KMS-11 (cell line): Measurements from ENCODE around the gene CD28.

Experiments used
- H2AFZ ChIP-seq: fragments of 200-600 bp; sonication (generic); 2 replicates; pipeline ENCODE4 v1.6.1; 2016; ENCODE audit warnings: antibody characterized with exemption, mixed run types, low read depth
- H3K27ac ChIP-seq: fragments of 200-600 bp; sonication (generic); 2 replicates; pipeline ENCODE4 v1.6.1; 2016; ENCODE audit warnings: mild to moderate bottlenecking, mixed run types
- H3K27me3 ChIP-seq: fragments of 200-600 bp; sonication (generic); 2 replicates; pipeline ENCODE4 v1.6.1; 2017; ENCODE audit warnings: mild to moderate bottlenecking, low read depth, mixed run types, moderate library complexity; ENCODE audit not compliant: insufficient read depth
- H3K36me3 ChIP-seq: fragments of 200-600 bp; sonication (generic); 2 replicates; pipeline ENCODE4 v1.6.1; 2017; ENCODE audit warnings: mild to moderate bottlenecking, mixed run types; ENCODE audit not compliant: insufficient read depth
- H3K4me1 ChIP-seq: fragments of 200-600 bp; sonication (generic); 2 replicates; pipeline ENCODE4 v1.6.1; 2016; ENCODE audit warnings: mild to moderate bottlenecking, low read depth, mixed run types; ENCODE audit not compliant: poor library complexity, severe bottlenecking
- H3K4me2 ChIP-seq: fragments of 200-600 bp; sonication (generic); 2 replicates; pipeline ENCODE4 v1.7.0; 2016; ENCODE audit warnings: mild to moderate bottlenecking, mixed run types
- H3K4me3 ChIP-seq: fragments of 200-600 bp; sonication (generic); IDR thresholded peaks from 2 replicates; pipeline ENCODE4 v1.6.1; 2017; ENCODE audit warnings: low read depth, low read length, mixed read lengths; ENCODE audit not compliant: insufficient read depth
- H3K79me2 ChIP-seq: fragments of 200-600 bp; sonication (generic); 2 replicates; pipeline ENCODE4 v1.6.1; 2016; ENCODE audit warnings: low read depth, mixed run types; ENCODE audit not compliant: insufficient read depth
- H3K9ac ChIP-seq: fragments of 200-600 bp; sonication (generic); 2 replicates; pipeline ENCODE4 v1.6.1; 2016; ENCODE audit warnings: mild to moderate bottlenecking, mixed run types
- H4K20me1 ChIP-seq: fragments of 200-600 bp; sonication (generic); 2 replicates; pipeline ENCODE4 v1.6.1; 2016; ENCODE audit warnings: mild to moderate bottlenecking, mixed run types; ENCODE audit not compliant: insufficient read depth
- CTCF ChIP-seq: fragments of 200-600 bp; sonication (generic); conservative IDR thresholded peaks from 2 replicates; pipeline ENCODE4 v1.6.1; 2017; ENCODE audit warnings: low read depth, mild to moderate bottlenecking, antibody characterized with exemption, low read length, moderate library complexity, mixed read lengths

CD28 gene

GRCh38 chr2:203706403-203706802 lies at the start of gene CD28:
CD28 (plus strand) TSS chr2:203706639; CDS start chr2:203706697, 58 bp downstream.
- H3K4me1 ChIP-seq = peaks cover 81% of the 10 kb centered on the region
- H2AFZ ChIP-seq = peak within 1 kb of the TSS; percentile 21
- H3K4me3 ChIP-seq = peak within 1 kb of the TSS; percentile 64
- H3K4me2 ChIP-seq = peak within 1 kb of the TSS; percentile 83
- TF ChIP-seq CTCF = no peak
- no peaks in the 10 kb centered on the region for H3K27me3 ChIP-seq
- H3K79me2 ChIP-seq = peaks cover 49% of the 10 kb centered on the region
- H3K36me3 ChIP-seq = no peaks in the 10 kb centered on the region
- H3K27ac ChIP-seq = peak within 1 kb of the TSS; percentile 74
- peak within 1 kb of the TSS; percentile 83 for H3K9ac ChIP-seq
- no peaks in the 10 kb centered on the region for H4K20me1 ChIP-seq

DNA sequence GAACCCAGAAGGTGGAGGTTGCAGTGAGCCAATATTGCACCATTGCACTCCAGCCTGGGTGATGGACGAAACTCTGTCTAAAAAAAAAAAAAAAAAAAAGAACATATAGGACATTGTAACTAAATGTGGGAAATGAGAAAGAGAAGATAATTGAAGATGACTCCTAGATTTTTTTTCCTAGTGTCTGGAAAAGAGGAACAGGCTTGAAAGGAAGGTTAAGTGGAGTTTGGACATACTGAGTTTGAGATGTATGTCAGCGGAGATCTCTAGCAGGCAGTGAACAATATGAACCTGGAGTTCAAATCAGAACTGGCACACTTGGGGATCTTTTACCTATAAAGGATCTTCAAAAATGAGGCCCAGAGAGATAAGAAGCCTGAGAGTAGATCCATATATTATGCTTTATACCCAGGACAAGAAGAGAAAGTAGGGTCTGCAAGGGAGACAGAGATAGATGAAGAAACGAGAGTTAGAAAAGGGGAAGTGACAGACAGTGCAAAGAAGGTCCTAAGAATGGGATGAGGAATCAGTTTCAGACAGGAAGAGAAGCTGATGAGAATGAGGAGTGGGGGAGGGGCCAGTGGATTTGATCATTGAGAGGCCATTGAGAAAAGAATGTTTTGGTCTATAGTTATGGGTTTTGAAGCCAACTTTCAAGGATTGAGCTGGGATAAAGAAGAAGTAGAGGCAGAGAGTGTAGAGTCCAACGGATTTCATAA lies 46.9 kb upstream of the CD28 start:
- no peak for TF ChIP-seq CTCF
- Histone ChIP-seq H3K4me1 (peaks cover 14% of the 10 kb centered on the region), H3K27me3 (no peaks in the 10 kb centered on the region), H3K79me2 (no peaks in the 10 kb centered on the region), H2AFZ (no peak overlapping the region), H3K36me3 (no peaks in the 10 kb centered on the region), H3K4me3 (no peak overlapping the region), H3K9ac (no peak overlapping the region), H4K20me1 (no peaks in the 10 kb centered on the region), H3K27ac (no peak overlapping the region), H3K4me2 (no peak overlapping the region)

DNA sequence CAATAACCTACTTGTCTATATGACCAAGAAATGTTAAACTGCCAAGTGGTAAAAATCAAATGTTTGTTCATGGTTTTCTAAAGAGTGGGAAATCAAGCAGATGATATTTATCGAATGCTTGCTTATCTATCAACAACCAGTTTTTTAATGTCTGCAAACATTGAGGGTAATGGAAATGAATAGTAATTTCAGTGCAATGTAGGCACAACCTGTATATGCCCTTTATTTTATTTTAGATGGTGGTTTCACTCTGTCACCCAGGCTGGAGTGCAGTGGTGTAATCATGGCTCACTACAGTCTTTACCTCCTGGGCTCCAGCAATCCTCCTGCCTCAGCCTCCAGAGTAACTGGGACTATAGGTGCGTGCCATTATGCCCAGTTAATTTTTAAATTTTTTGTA lies 46.0 kb upstream of the CD28 start:
- no peak for TF ChIP-seq CTCF
- no peaks in the 10 kb centered on the region for H3K79me2 ChIP-seq
- no peak overlapping the region for H3K4me3 ChIP-seq
- no peaks in the 10 kb centered on the region for H3K27me3 ChIP-seq
- H3K4me1 ChIP-seq = peaks cover 19% of the 10 kb centered on the region
- H2AFZ ChIP-seq = no peak overlapping the region
- no peaks in the 10 kb centered on the region for H4K20me1 ChIP-seq
- no peak overlapping the region for H3K4me2 ChIP-seq
- no peak overlapping the region for H3K9ac ChIP-seq
- H3K27ac ChIP-seq = no peak overlapping the region
- no peaks in the 10 kb centered on the region for H3K36me3 ChIP-seq

- TF ChIP-seq CTCF = no peak
- Histone ChIP-seq H3K9ac (no peak overlapping the region), H3K4me2 (no peak overlapping the region), H2AFZ (no peak overlapping the region), H3K4me1 (peaks cover 19% of the 10 kb centered on the region), H3K36me3 (no peaks in the 10 kb centered on the region), H3K4me3 (no peak overlapping the region), H3K27ac (no peak overlapping the region), H3K79me2 (no peaks in the 10 kb centered on the region), H3K27me3 (no peaks in the 10 kb centered on the region), H4K20me1 (no peaks in the 10 kb centered on the region)
Observed at GRCh38 chr2:203661279-203661908, 45.0 kb upstream of the CD28 start.
